T-cell (primary cell): ENCODE results near the gene SMIM29. TPM values are rescaled to one million over a fixed set of nuclear protein-coding genes. Genes with fewer than 3 reads are reported as not detected.

Experiments
- ATAC-seq, 4 experiments: fragments of 200-7000 bp in 3 of 4; fragments of 150-1000 bp in 1 of 4; cut with Tn5 transposase; replicated peaks in 1 of 4; 1 replicate in 3 of 4; 2 replicates in 1 of 4; pipeline ENCODE4 v1.10.0; 2021; ENCODE audit warnings: moderate library complexity in 3 of 4, mild to moderate bottlenecking in 2 of 4, moderate number of reproducible peaks in 1 of 4
- CTCF ChIA-PET, 2 donors: fragments of 300-600 bp; sonication (Branson Sonifier 250); formaldehyde crosslinking; loops; one replicate each; lab custom pipeline; 2022; ENCODE audit warnings: antibody characterized with exemption in 2 of 2; lab: Charles Lee
- POLR2A ChIA-PET, 2 donors: fragments of 300-600 bp; sonication (Branson Sonifier 250); formaldehyde crosslinking; loops; one replicate each; lab custom pipeline; 2022; ENCODE audit warnings: antibody characterized with exemption in 2 of 2; lab: Charles Lee
- DNase-seq, 35 experiments: peaks; one replicate each; pipeline versions ENCODE4 v3.0.0 to v3.0.0-alpha.2; 2013 to 2023
- H3K27ac ChIP-seq: one replicate; pipeline ENCODE4 v1.5.1; 2013; ENCODE audit warnings: low read length
- H3K27me3 ChIP-seq, 2 experiments: replicated peaks in 1 of 2; 1 replicate in 1 of 2; 2 replicates in 1 of 2; pipeline versions ENCODE4 v1.6.1 to v1.7.0; 2013; ENCODE audit warnings: low read length in 1 of 2, mixed read lengths in 1 of 2; ENCODE audit not compliant: control insufficient read depth in 2 of 2, insufficient read depth in 2 of 2; ENCODE audit errors: extremely low read depth in 1 of 2
- H3K36me3 ChIP-seq, 2 donors: 1 replicate in 1 of 2; 2 replicates in 1 of 2; pipeline versions ENCODE4 v1.6.1 to v1.7.0; 2013; ENCODE audit warnings: low read length in 1 of 2; ENCODE audit not compliant: control insufficient read depth in 2 of 2, insufficient read depth in 1 of 2; ENCODE audit errors: extremely low read depth in 1 of 2
- H3K4me1 ChIP-seq, 2 experiments: 1 replicate in 1 of 2; 2 replicates in 1 of 2; pipeline versions ENCODE4 v1.6.1 to v1.7.0; 2013; ENCODE audit warnings: low read length in 2 of 2, mixed read lengths in 1 of 2; ENCODE audit not compliant: insufficient read depth in 2 of 2, control insufficient read depth in 1 of 2; ENCODE audit errors: extremely low read depth in 1 of 2
- H3K4me3 ChIP-seq, 2 donors: 1 replicate in 1 of 2; 2 replicates in 1 of 2; pipeline versions ENCODE4 v1.5.1 to v1.7.0; 2013; ENCODE audit warnings: mild to moderate bottlenecking in 2 of 2, low read length in 1 of 2, moderate library complexity in 1 of 2; ENCODE audit not compliant: control insufficient read depth in 1 of 2; ENCODE audit errors: extremely low read depth in 1 of 2
- H3K9me3 ChIP-seq: 2 replicates; pipeline ENCODE4 v1.7.0; 2013
- H3K27ac Mint-ChIP-seq, 2 donors: one replicate each; pipeline ENCODE4 v1.8.0; 2020 to 2021; ENCODE audit warnings: mild to moderate bottlenecking in 2 of 2, mixed read lengths in 2 of 2
- H3K27me3 Mint-ChIP-seq, 2 donors: one replicate each; pipeline ENCODE4 v1.8.0; 2021 to 2022; ENCODE audit warnings: mixed read lengths in 2 of 2
- H3K36me3 Mint-ChIP-seq: one replicate; pipeline ENCODE4 v1.8.0; 2021; ENCODE audit warnings: mixed read lengths
- H3K4me1 Mint-ChIP-seq, 3 donors: one replicate each; pipeline ENCODE4 v1.8.0; 2020 to 2022; ENCODE audit warnings: mixed read lengths in 3 of 3, mild to moderate bottlenecking in 1 of 3
- H3K4me3 Mint-ChIP-seq, 3 donors: one replicate each; pipeline ENCODE4 v1.8.0; 2020 to 2022; ENCODE audit warnings: mild to moderate bottlenecking in 3 of 3, mixed read lengths in 3 of 3, moderate library complexity in 3 of 3
- H3K9me3 Mint-ChIP-seq, 3 donors: one replicate each; pipeline ENCODE4 v1.8.0; 2020 to 2022; ENCODE audit warnings: mixed read lengths in 3 of 3
- WGBS: methylation state at CpG from one replicate; pipeline ENCODE4 v1.1.5; 2013; ENCODE audit warnings: missing lambda C conversion rate; ENCODE audit not compliant: insufficient coverage; 5-methylcytosine and 5-hydroxymethylcytosine counted together
- total RNA-seq, 35 experiments: library from RNA in 6 of 35; stranded (reverse) in 6 of 35; fragments of 120-200 nt in 1 of 35; gene quantifications; one replicate each; pipeline versions ENCODE4 v1.2.1 to v1.2.4 and lab custom pipeline; 2013 to 2026

The SMIM29 gene
- 10 to 100 TPM; 16.4 to 33.8 (median 30.5) TPM for total RNA-seq
- total RNA-seq (2013): 24.0 TPM
- total RNA-seq (lab: John Stamatoyannopoulos, UW): 3.6 to 31.1 (median 15.4) reads per million in 29 experiments

GRCh38 chr6:34248727-34249468 is at the start of gene SMIM29:
TSS of gene SMIM29 (minus strand) at chr6:34249006. CDS start at chr6:34247791, 1,215 bp downstream.
- POLR2A ChIA-PET: interaction anchor here (0.5 to 0.7 kb wide), 4 partner anchors 12 to 64 kb away, joined by 3 to 7 read pairs (median 3); partner anchors contain the start of gene HMGA1 (in 1 of the 2)

GRCh38 chr6:34295721-34296120 is 46.9 kb upstream of the SMIM29 start:
- peaks cover 0 to 3% of the 10 kb centered on the region in 2 experiments for H3K4me1 ChIP-seq
- no peak for DNase-seq
- no peaks in the 10 kb centered on the region for H3K27me3 ChIP-seq
- 49% methylated on average over 2 of the region's 3 CpGs for WGBS
- H3K4me1 Mint-ChIP-seq: peaks cover 6 to 17% (median 9%) of the 10 kb centered on the region in 3 donors
- no peaks in the 10 kb centered on the region for H3K9me3 Mint-ChIP-seq
- no peak overlapping the region for H3K4me3 Mint-ChIP-seq
- ATAC-seq: peak in 2 of 4 experiments; percentile 31 to 78
- H3K36me3 ChIP-seq: peaks cover 4 to 22% of the 10 kb centered on the region in 2 donors
- peaks cover 29% of the 10 kb centered on the region for H3K36me3 Mint-ChIP-seq
- H3K9me3 ChIP-seq: no peaks in the 10 kb centered on the region
- ChIA-PET CTCF (no interaction called here), POLR2A (no interaction called here)
- no peaks in the 10 kb centered on the region for H3K27me3 Mint-ChIP-seq
- H3K27ac Mint-ChIP-seq: peak overlapping the region in 1 of 2 donors; percentile 74
- no peak overlapping the region for H3K27ac ChIP-seq
- H3K4me3 ChIP-seq: no peak overlapping the region

More at GRCh38 chr6:34248727-34249468, at the start of gene SMIM29:
- Mint-ChIP-seq H3K9me3 (no peaks in the 10 kb centered on the region), H3K36me3 (no peaks in the 10 kb centered on the region), H3K27me3 (no peaks in the 10 kb centered on the region), H3K4me1 (peaks cover 27 to 49% (median 41%) of the 10 kb centered on the region in 3 donors), H3K4me3 (peak within 1 kb of the TSS; percentile 85 to 95 (median 90)), H3K27ac (peak within 1 kb of the TSS; percentile 94 to 95)
- Histone ChIP-seq H3K27ac (peak within 1 kb of the TSS; percentile 90), H3K9me3 (no peaks in the 10 kb centered on the region), H3K27me3 (no peaks in the 10 kb centered on the region), H3K36me3 (peaks cover 4 to 8% of the 10 kb centered on the region in 2 donors), H3K4me1 (peaks cover 8 to 42% of the 10 kb centered on the region in 2 experiments), H3K4me3 (peak within 1 kb of the TSS; percentile 87 to 90)
- under 1% methylated on average over 79 of the region's 79 CpGs for WGBS
- CTCF ChIA-PET: interaction anchor here (0.6 to 2.7 kb wide), 12 partner anchors 12 to 580 kb away, joined by 3 to 18 read pairs (median 5); partner anchors contain the start of gene HMGA1 (in 1 of the 2)
- ATAC-seq (peak; percentile 89 to 95 (median 90)), DNase-seq (peak; percentile 92 to 99 (median 97))

- no peak overlapping the region for H3K27ac ChIP-seq
- H3K9me3 ChIP-seq: no peaks in the 10 kb centered on the region
- ChIA-PET CTCF (interaction anchor here in 1 of 2 donors (0.5 kb wide), 1 partner anchor 9 kb away, joined by 3 read pairs; no protein-coding TSS in a partner anchor), POLR2A (no interaction called here)
- H3K36me3 ChIP-seq: peaks cover 4 to 24% of the 10 kb centered on the region in 2 donors
- H3K9me3 Mint-ChIP-seq: no peaks in the 10 kb centered on the region
- H3K27ac Mint-ChIP-seq: no peak overlapping the region
- no peak overlapping the region for H3K4me3 ChIP-seq
- H3K4me1 Mint-ChIP-seq: peaks cover 16 to 30% (median 19%) of the 10 kb centered on the region in 3 donors
- H3K36me3 Mint-ChIP-seq: peaks cover 33% of the 10 kb centered on the region
- no peaks in the 10 kb centered on the region for H3K27me3 Mint-ChIP-seq
- peaks cover 6 to 9% of the 10 kb centered on the region in 2 experiments for H3K4me1 ChIP-seq
- no peak for DNase-seq
- no peak for ATAC-seq
- 100% methylated on average over 3 of the region's 3 CpGs for WGBS
- H3K27me3 ChIP-seq: no peaks in the 10 kb centered on the region
- H3K4me3 Mint-ChIP-seq: no peak overlapping the region
These were observed 44.1 kb upstream of the SMIM29 start for GRCh38 chr6:34292954-34293353.

- Mint-ChIP-seq H3K27ac (peak overlapping the region in 1 of 2 donors; percentile 52), H3K36me3 (peaks cover 51% of the 10 kb centered on the region), H3K27me3 (no peaks in the 10 kb centered on the region), H3K4me1 (peaks cover 18 to 26% (median 22%) of the 10 kb centered on the region in 3 donors), H3K4me3 (no peak overlapping the region), H3K9me3 (no peaks in the 10 kb centered on the region)
- CTCF ChIA-PET: no interaction called here
- Histone ChIP-seq H3K4me1 (peaks cover 3 to 12% of the 10 kb centered on the region in 2 experiments), H3K27me3 (no peaks in the 10 kb centered on the region), H3K27ac (no peak overlapping the region), H3K4me3 (no peak overlapping the region), H3K9me3 (no peaks in the 10 kb centered on the region), H3K36me3 (peaks cover 8 to 49% of the 10 kb centered on the region in 2 donors)
- POLR2A ChIA-PET: interaction anchor here in 1 of 2 donors (0.5 kb wide), 1 partner anchor 385 kb away, joined by 3 read pairs; no protein-coding TSS in a partner anchor
- ATAC-seq (no peak), DNase-seq (no peak)
- 82% methylated on average over 5 of the region's 11 CpGs for WGBS
These were observed 40.3 kb upstream of the SMIM29 start for GRCh38 chr6:34289137-34289536.

- ChIA-PET POLR2A (interaction anchor here in 1 of 2 donors (0.5 kb wide), 1 partner anchor 384 kb away, joined by 3 read pairs; no protein-coding TSS in a partner anchor), CTCF (no interaction called here)
- peak overlapping the region in 1 of 2 donors; percentile 52 for H3K27ac Mint-ChIP-seq
- H3K4me1 Mint-ChIP-seq: peaks cover 18 to 26% (median 22%) of the 10 kb centered on the region in 3 donors
- Histone ChIP-seq H3K27me3 (no peaks in the 10 kb centered on the region), H3K27ac (no peak overlapping the region), H3K36me3 (peaks cover 8 to 50% of the 10 kb centered on the region in 2 donors), H3K9me3 (no peaks in the 10 kb centered on the region), H3K4me1 (peaks cover 3 to 12% of the 10 kb centered on the region in 2 experiments), H3K4me3 (no peak overlapping the region)
- peaks cover 52% of the 10 kb centered on the region for H3K36me3 Mint-ChIP-seq
- DNase-seq (no peak), ATAC-seq (no peak)
- peak overlapping the region in 1 of 3 donors; percentile 8 for H3K4me3 Mint-ChIP-seq
- no CpG with 5 or more reads among the region's 5 CpGs for WGBS
- no peaks in the 10 kb centered on the region for H3K9me3 Mint-ChIP-seq
- H3K27me3 Mint-ChIP-seq: no peaks in the 10 kb centered on the region
These were observed 39.8 kb upstream of the SMIM29 start for GRCh38 chr6:34288581-34288980.

DNA sequence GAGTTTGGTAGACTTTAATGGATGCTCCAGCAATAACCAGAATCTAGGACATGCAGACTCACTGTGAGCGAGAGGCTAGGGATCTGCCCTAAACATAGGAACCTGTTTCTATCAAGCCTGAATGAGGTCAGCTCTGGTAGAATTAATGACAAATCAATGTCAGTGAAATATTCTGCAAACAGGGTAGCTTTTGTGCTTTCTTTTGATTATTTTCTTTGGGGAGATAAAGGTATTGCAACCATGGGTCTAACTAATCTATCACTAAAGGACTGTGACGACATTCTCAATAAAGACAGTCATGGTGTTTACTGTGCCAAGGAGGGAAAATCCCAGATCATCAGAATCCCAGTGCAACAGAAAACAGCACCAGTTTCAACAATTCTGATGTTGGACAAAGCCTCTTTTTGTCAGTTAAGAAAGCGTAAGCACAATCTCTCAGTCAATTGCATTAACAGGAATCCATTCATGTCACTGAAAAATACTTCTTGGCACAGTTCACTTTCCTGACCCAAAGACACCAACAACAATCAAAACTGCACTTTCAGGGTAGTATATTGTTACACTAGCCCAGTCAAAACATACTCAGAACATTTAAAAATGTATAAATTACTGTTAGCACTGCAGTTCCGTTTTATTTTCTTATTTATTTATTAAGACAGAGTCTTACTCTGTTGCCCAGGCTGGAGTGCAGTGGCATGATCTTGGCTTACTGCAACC is 36.8 kb upstream of the SMIM29 start:
- Mint-ChIP-seq H3K27me3 (no peaks in the 10 kb centered on the region), H3K27ac (no peak overlapping the region), H3K4me1 (peaks cover 18 to 26% (median 22%) of the 10 kb centered on the region in 3 donors), H3K9me3 (no peaks in the 10 kb centered on the region), H3K36me3 (peaks cover 50% of the 10 kb centered on the region), H3K4me3 (no peak overlapping the region)
- DNase-seq (no peak), ATAC-seq (no peak)
- H3K36me3 ChIP-seq: peaks cover 3 to 37% of the 10 kb centered on the region in 2 donors
- WGBS: 100% methylated on average over 1 of the region's 4 CpGs
- no peaks in the 10 kb centered on the region for H3K9me3 ChIP-seq
- H3K27me3 ChIP-seq: no peaks in the 10 kb centered on the region
- CTCF ChIA-PET: no interaction called here
- POLR2A ChIA-PET: no interaction called here
- no peak overlapping the region for H3K4me3 ChIP-seq
- peaks cover 3 to 12% of the 10 kb centered on the region in 2 experiments for H3K4me1 ChIP-seq
- no peak overlapping the region for H3K27ac ChIP-seq
